ENCODE results near the gene KIAA1586. TPM values are rescaled to one million over a fixed set of nuclear protein-coding genes. Genes with fewer than 3 reads are reported as not detected.

The KIAA1586 gene
- polyA plus RNA-seq, 10 donors: 11.7 to 17.7 (median 13.9) TPM

GRCh38 chr6:57094689-57095088 is 48.2 kb downstream of the KIAA1586 start:
- no peak for DNase-seq

GRCh38 chr6:57097596-57097995 is 51.1 kb downstream of the KIAA1586 start:
- DNase-seq: no peak

- DNase-seq: no peak
Observed at GRCh38 chr6:57102976-57103375, 56.5 kb downstream of the KIAA1586 start.

GRCh38 chr6:57104336-57104735 is 57.8 kb downstream of the KIAA1586 start:
- no peak for DNase-seq

Other genes starting within 250 kb of the KIAA1586 start
- gene BEND6, start 91.6 kb upstream of the KIAA1586 start, polyA plus RNA-seq (ENCODE audit: insufficient read length in 10 of 10): 1 to 10 TPM in 3 of 10 donors, under 1 TPM in 7; 0.43 to 1.8 (median 0.64) TPM
- 10 to 100 TPM; 17.4 to 32.0 (median 24.9) TPM for gene ZNF451, start 43.5 kb downstream of the KIAA1586 start, polyA plus RNA-seq (ENCODE audit: insufficient read length in 10 of 10)
- 10 to 100 TPM in 9 of 10 donors, 1 to 10 TPM in 1; 9.2 to 14.7 (median 11.0) TPM for gene BAG2, start 125.6 kb downstream of the KIAA1586 start, polyA plus RNA-seq (ENCODE audit: insufficient read length in 10 of 10)
- gene RAB23, start 175.6 kb downstream of the KIAA1586 start, polyA plus RNA-seq (ENCODE audit: insufficient read length in 10 of 10): 10 to 100 TPM; 14.7 to 22.3 (median 18.0) TPM

All from muscle of back (tissue), 11 donors.